PFSK-1 (cell line): ENCODE measurements around the gene RNASEH1.

Experiments
- FOXP2 ChIP-seq: optimal IDR thresholded peaks from 2 replicates; pipeline ENCODE3; 2011; ENCODE audit warnings: borderline replicate concordance, control low read depth, inconsistent platforms; ENCODE audit not compliant: insufficient read depth; ENCODE audit errors: extremely low read length, extremely low read depth
- POLR2AphosphoS5 ChIP-seq: IDR thresholded peaks from 2 replicates; pipeline ENCODE4 v1.6.1; 2012; ENCODE audit warnings: low read depth, mild to moderate bottlenecking, control low read depth, low read length, moderate library complexity
- SIN3A ChIP-seq: IDR thresholded peaks from 2 replicates; pipeline ENCODE4 v1.6.1; 2012; ENCODE audit warnings: mild to moderate bottlenecking, low read length, moderate library complexity, borderline replicate concordance; ENCODE audit not compliant: insufficient read depth
- TAF1 ChIP-seq: IDR thresholded peaks from 2 replicates; pipeline ENCODE4 v1.6.1; 2012; ENCODE audit warnings: low read length, control low read depth, borderline replicate concordance; ENCODE audit not compliant: insufficient read depth
- TF ChIP-seq, protein P1 (sequence below), 2 experiments: IDR thresholded peaks; 2 replicates each; pipeline versions ENCODE4 v1.6.1 to v1.8.0; 2011 to 2012; ENCODE audit warnings: low read depth in 2 of 2, low read length in 2 of 2, control low read depth in 1 of 2, inconsistent platforms in 1 of 2, mild to moderate bottlenecking in 1 of 2, moderate library complexity in 1 of 2; ENCODE audit not compliant: insufficient read depth in 1 of 2

RNASEH1 gene

GRCh38 chr2:3503483-3503882 lies 54.6 kb downstream of the RNASEH1 start:
- TF ChIP-seq SIN3A = no peak
- no peak for TF ChIP-seq TAF1

DNA sequence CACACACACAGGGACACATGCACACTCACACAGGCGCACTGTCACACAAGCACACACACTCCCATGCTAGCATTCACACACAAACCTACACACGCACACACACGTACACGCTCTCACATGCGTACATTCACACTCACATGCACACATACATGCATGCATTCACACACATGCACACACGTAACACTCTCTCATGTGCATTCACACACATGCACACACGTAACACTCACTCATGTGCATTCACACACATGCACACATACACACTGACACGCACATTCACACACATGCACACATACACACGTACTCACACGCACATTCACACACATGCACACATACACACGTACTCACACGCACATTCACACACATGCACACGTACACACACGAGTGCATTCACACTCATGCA lies 55.1 kb downstream of the RNASEH1 start:
- no peak for TF ChIP-seq FOXP2
- TF ChIP-seq POLR2AphosphoS5 = no peak
- no peak for TF ChIP-seq SIN3A
- TF ChIP-seq, protein P1, sequence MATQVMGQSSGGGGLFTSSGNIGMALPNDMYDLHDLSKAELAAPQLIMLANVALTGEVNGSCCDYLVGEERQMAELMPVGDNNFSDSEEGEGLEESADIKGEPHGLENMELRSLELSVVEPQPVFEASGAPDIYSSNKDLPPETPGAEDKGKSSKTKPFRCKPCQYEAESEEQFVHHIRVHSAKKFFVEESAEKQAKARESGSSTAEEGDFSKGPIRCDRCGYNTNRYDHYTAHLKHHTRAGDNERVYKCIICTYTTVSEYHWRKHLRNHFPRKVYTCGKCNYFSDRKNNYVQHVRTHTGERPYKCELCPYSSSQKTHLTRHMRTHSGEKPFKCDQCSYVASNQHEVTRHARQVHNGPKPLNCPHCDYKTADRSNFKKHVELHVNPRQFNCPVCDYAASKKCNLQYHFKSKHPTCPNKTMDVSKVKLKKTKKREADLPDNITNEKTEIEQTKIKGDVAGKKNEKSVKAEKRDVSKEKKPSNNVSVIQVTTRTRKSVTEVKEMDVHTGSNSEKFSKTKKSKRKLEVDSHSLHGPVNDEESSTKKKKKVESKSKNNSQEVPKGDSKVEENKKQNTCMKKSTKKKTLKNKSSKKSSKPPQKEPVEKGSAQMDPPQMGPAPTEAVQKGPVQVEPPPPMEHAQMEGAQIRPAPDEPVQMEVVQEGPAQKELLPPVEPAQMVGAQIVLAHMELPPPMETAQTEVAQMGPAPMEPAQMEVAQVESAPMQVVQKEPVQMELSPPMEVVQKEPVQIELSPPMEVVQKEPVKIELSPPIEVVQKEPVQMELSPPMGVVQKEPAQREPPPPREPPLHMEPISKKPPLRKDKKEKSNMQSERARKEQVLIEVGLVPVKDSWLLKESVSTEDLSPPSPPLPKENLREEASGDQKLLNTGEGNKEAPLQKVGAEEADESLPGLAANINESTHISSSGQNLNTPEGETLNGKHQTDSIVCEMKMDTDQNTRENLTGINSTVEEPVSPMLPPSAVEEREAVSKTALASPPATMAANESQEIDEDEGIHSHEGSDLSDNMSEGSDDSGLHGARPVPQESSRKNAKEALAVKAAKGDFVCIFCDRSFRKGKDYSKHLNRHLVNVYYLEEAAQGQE (IDR thresholded peaks at IDR 0.05; ENCODE audit: insufficient read depth in 1 of 2, low read depth in 2 of 2, low read length in 2 of 2) = no peak
- no peak for TF ChIP-seq TAF1

- TF ChIP-seq FOXP2 = no peak
- TF ChIP-seq, protein P1 (IDR thresholded peaks at IDR 0.05; ENCODE audit: insufficient read depth in 1 of 2, low read depth in 2 of 2, low read length in 2 of 2) = no peak
- no peak for TF ChIP-seq SIN3A
- TF ChIP-seq POLR2AphosphoS5 = no peak
- TF ChIP-seq TAF1 = no peak
Measured at GRCh38 chr2:3500326-3500899, 57.7 kb downstream of the RNASEH1 start.

DNA sequence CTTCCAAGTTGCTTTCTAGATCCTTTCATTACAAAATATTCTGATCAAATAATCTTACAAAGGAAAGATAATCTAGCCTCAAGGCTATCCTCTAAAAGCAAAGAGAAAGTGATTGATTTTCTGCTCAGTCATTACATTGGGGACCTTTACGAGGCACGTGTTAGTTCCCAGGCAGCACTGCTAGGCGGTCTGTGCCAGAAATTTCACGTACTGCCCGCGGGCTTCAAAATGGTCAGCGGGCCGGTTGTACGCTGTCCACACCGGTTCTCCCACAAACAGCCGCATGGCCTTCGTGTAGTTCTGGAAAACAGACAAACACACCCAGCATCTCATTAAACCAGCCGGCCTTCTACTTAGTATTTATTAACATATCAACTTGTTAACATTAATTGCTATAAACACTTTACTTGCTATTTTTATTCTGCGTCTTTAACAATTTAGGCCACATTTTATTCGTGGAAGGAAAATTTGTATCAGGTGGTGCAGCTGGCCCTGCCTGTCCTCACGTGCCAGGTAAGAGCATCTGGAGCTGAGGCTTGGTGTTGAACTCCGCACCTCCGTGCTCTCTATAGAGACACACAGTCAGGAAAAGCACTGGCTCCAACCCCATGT lies 59.2 kb downstream of the RNASEH1 start:
- TF ChIP-seq SIN3A = no peak
- no peak for TF ChIP-seq POLR2AphosphoS5
- no peak for TF ChIP-seq FOXP2
- TF ChIP-seq TAF1 = no peak
- TF ChIP-seq, protein P1 (IDR thresholded peaks at IDR 0.05; ENCODE audit: insufficient read depth in 1 of 2, low read depth in 2 of 2, low read length in 2 of 2) = no peak
